ENCODE data around the gene WASHC2A. TPM values are rescaled to one million over a fixed set of nuclear protein-coding genes. Genes with fewer than 3 reads are reported as not detected.
"Not testable (repeated sequence)": the region's sequence is repeated elsewhere in the genome, so short reads cannot be mapped to it uniquely, and the experiment has no call there.

The WASHC2A gene
- total RNA-seq, 1 donor from 2014 or later, result 24.0 TPM

DNA sequence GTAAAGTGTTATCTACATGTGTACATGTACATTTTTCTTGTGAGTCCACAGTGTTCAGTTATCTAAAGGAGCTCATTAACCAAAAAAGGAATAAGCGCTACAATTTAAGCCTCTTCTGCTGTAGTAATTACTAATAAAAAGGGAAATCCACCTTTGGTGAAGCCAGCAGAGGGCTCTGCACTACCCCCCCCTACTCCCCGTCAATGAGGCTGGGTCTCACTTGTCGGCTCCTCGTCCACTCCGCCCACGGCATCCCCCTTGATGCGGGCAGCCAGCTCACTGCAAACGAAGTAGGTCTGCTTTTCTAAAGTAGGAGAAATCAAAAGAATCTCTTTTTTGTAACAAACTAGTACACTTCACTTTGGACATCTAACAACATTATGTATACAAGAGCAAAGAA is 4.7 kb upstream of the WASHC2A start:
- Histone ChIP-seq H3K4me3 (ENCODE audit: low read length in 3 of 3) (no peak overlapping the region), H3K9me3 (ENCODE audit: control insufficient read depth in 3 of 3, low read length in 3 of 3) (no peaks in the 10 kb centered on the region), H3K27me3 (ENCODE audit: control insufficient read depth in 3 of 3, insufficient read depth in 3 of 3, low read length in 3 of 3) (no peaks in the 10 kb centered on the region), H3K4me1 (ENCODE audit: control insufficient read depth in 3 of 3, insufficient read depth in 3 of 3, low read length in 3 of 3) (no peaks in the 10 kb centered on the region), H3K36me3 (ENCODE audit: control insufficient read depth in 3 of 3, insufficient read depth in 3 of 3, low read length in 3 of 3) (no peaks in the 10 kb centered on the region), H3K9ac (ENCODE audit: low read depth in 1 of 3, low read length in 3 of 3) (no peak overlapping the region), H3K27ac (ENCODE audit: low read depth, low read length) (no peak overlapping the region)

DNA sequence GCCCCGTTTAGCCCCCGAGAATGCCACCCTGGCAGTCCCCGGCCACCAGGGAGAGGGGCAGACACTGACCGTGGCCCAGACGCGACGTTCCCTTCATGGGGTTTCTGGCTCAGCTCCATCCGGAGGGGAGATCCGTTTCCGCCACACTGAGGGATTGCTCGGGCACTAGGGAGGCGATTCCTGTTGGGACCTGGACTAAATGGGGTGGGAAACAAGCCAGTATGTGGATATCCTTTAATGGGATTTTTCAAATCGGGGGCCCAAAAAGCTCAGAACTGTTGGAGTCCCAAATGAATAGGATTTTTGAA is 552 bp downstream of the WASHC2A start:
- peak overlapping the region in 2 of 3 donors; percentile 32 to 82 for H3K9ac ChIP-seq (ENCODE audit: low read depth in 1 of 3, low read length in 3 of 3)
- not testable (repeated sequence) for H3K27ac ChIP-seq (ENCODE audit: low read depth, low read length); H3K4me1 ChIP-seq (ENCODE audit: control insufficient read depth in 3 of 3, insufficient read depth in 3 of 3, low read length in 3 of 3); H3K27me3 ChIP-seq (ENCODE audit: control insufficient read depth in 3 of 3, insufficient read depth in 3 of 3, low read length in 3 of 3); H3K36me3 ChIP-seq (ENCODE audit: control insufficient read depth in 3 of 3, insufficient read depth in 3 of 3, low read length in 3 of 3); H3K9me3 ChIP-seq (ENCODE audit: control insufficient read depth in 3 of 3, low read length in 3 of 3)
- peak overlapping the region; percentile 43 to 84 (median 76) for H3K4me3 ChIP-seq (ENCODE audit: low read length in 3 of 3)

DNA sequence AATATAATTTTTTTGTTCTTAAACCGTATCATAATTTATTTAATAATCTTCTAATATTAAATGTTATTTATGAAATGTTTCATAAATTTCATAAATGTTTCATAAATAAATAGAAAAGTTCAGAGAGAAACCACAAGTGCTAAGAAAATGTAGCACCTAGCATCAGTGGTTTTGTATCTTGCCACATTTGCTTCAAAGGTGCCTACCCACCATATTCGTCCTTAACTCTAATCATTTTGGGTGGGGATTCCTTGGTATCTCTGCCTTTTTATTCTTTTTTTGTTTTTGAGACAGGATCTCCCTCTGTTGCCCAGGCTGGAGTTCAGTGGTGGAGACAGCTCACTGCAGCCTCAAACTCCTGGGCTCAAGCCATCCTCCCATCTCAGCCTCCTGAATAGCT is 7.4 kb downstream of the WASHC2A start:
- H3K36me3 ChIP-seq (ENCODE audit: control insufficient read depth in 3 of 3, insufficient read depth in 3 of 3, low read length in 3 of 3); H3K27me3 ChIP-seq (ENCODE audit: control insufficient read depth in 3 of 3, insufficient read depth in 3 of 3, low read length in 3 of 3); H3K4me1 ChIP-seq (ENCODE audit: control insufficient read depth in 3 of 3, insufficient read depth in 3 of 3, low read length in 3 of 3); H3K4me3 ChIP-seq (ENCODE audit: low read length in 3 of 3); H3K9me3 ChIP-seq (ENCODE audit: control insufficient read depth in 3 of 3, low read length in 3 of 3); H3K9ac ChIP-seq (ENCODE audit: low read depth in 1 of 3, low read length in 3 of 3); H3K27ac ChIP-seq (ENCODE audit: low read depth, low read length): not testable (repeated sequence)

DNA sequence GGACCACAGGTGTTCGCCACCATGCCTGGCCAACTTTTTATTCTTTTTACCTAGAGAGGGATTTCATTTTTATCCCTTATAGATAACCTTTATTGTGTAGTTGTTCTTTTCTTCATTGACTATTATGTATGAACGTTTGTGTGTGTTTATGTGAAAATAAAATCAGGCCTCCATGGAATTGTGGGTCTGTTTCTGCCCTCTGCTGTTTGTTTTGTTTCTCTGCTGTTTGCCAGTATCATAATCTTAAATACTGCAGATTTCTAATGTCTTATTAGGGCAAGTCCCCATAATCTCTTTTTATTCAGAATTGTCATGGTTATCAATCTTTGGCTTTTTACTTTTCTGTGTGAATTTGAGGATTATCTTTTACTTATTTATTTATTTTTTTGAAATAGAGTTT is 7.8 kb downstream of the WASHC2A start:
- H3K4me1 ChIP-seq (ENCODE audit: control insufficient read depth in 3 of 3, insufficient read depth in 3 of 3, low read length in 3 of 3); H3K27ac ChIP-seq (ENCODE audit: low read depth, low read length); H3K9ac ChIP-seq (ENCODE audit: low read depth in 1 of 3, low read length in 3 of 3); H3K36me3 ChIP-seq (ENCODE audit: control insufficient read depth in 3 of 3, insufficient read depth in 3 of 3, low read length in 3 of 3); H3K9me3 ChIP-seq (ENCODE audit: control insufficient read depth in 3 of 3, low read length in 3 of 3); H3K27me3 ChIP-seq (ENCODE audit: control insufficient read depth in 3 of 3, insufficient read depth in 3 of 3, low read length in 3 of 3); H3K4me3 ChIP-seq (ENCODE audit: low read length in 3 of 3): not testable (repeated sequence)

DNA sequence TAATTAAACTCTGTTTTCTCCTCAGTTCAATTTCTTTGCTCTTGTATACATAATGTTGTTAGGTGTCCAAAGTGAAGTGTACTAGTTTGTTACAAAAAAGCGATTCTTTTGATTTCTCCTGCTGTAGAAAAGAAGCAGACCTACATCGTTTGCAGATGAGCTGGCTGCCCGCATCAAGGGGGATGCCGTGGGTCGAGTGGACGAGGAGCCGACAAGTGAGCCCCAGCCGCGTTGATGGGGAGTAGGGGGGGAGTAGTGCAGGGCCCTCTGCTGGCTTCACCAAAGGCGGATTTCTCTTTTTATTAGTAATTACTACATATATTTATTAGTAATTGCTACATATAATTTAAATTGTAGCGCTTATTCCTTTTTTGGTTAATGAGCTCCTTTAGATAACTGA is 23.6 kb downstream of the WASHC2A start:
- H3K9ac ChIP-seq (ENCODE audit: low read depth in 1 of 3, low read length in 3 of 3); H3K4me3 ChIP-seq (ENCODE audit: low read length in 3 of 3); H3K27ac ChIP-seq (ENCODE audit: low read depth, low read length); H3K36me3 ChIP-seq (ENCODE audit: control insufficient read depth in 3 of 3, insufficient read depth in 3 of 3, low read length in 3 of 3); H3K27me3 ChIP-seq (ENCODE audit: control insufficient read depth in 3 of 3, insufficient read depth in 3 of 3, low read length in 3 of 3); H3K9me3 ChIP-seq (ENCODE audit: control insufficient read depth in 3 of 3, low read length in 3 of 3); H3K4me1 ChIP-seq (ENCODE audit: control insufficient read depth in 3 of 3, insufficient read depth in 3 of 3, low read length in 3 of 3): not testable (repeated sequence)

DNA sequence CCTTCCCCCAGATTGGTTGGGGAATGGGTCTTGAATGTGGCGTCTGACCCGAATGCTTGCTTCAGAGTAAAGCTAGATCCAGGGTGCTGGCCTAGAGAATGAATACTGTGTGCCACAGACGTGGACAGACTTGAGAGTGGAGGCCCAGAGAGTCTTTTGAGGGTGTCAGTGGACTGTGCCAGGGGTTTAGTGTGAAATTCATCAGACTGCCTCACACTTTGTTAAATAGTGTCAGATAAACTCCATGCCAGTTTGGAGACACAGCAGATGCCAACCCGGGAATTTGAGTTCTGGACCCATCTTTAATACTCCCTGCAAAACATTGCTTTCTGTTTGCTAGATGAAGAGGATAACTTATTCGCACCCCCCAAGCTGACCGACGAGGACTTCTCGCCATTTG is 25.2 kb downstream of the WASHC2A start:
- not testable (repeated sequence) for H3K4me3 ChIP-seq (ENCODE audit: low read length in 3 of 3); H3K36me3 ChIP-seq (ENCODE audit: control insufficient read depth in 3 of 3, insufficient read depth in 3 of 3, low read length in 3 of 3); H3K9ac ChIP-seq (ENCODE audit: low read depth in 1 of 3, low read length in 3 of 3); H3K27me3 ChIP-seq (ENCODE audit: control insufficient read depth in 3 of 3, insufficient read depth in 3 of 3, low read length in 3 of 3); H3K27ac ChIP-seq (ENCODE audit: low read depth, low read length); H3K4me1 ChIP-seq (ENCODE audit: control insufficient read depth in 3 of 3, insufficient read depth in 3 of 3, low read length in 3 of 3); H3K9me3 ChIP-seq (ENCODE audit: control insufficient read depth in 3 of 3, low read length in 3 of 3)

DNA sequence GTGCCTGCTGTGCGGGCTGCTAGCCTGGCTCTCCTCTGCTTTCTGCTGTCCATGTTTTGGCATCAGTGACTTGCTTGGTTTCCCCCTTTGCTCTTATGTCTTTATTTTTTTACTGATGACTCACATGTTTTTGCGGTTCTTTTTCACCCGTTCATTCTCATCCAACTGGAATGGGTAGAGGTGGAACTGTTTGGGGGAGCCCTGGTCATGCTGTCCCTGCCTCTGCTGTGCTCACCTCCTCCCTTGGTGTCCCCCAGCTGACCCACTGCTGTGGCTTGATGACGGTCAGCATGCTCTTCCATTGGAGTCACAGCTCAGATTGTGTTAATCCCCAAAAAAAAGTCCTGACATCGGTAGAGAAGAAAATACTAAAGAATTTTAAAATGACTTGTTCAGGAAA is 26.9 kb downstream of the WASHC2A start:
- not testable (repeated sequence) for H3K9me3 ChIP-seq (ENCODE audit: control insufficient read depth in 3 of 3, low read length in 3 of 3); H3K4me3 ChIP-seq (ENCODE audit: low read length in 3 of 3); H3K36me3 ChIP-seq (ENCODE audit: control insufficient read depth in 3 of 3, insufficient read depth in 3 of 3, low read length in 3 of 3); H3K27me3 ChIP-seq (ENCODE audit: control insufficient read depth in 3 of 3, insufficient read depth in 3 of 3, low read length in 3 of 3); H3K27ac ChIP-seq (ENCODE audit: low read depth, low read length); H3K4me1 ChIP-seq (ENCODE audit: control insufficient read depth in 3 of 3, insufficient read depth in 3 of 3, low read length in 3 of 3); H3K9ac ChIP-seq (ENCODE audit: low read depth in 1 of 3, low read length in 3 of 3)

DNA sequence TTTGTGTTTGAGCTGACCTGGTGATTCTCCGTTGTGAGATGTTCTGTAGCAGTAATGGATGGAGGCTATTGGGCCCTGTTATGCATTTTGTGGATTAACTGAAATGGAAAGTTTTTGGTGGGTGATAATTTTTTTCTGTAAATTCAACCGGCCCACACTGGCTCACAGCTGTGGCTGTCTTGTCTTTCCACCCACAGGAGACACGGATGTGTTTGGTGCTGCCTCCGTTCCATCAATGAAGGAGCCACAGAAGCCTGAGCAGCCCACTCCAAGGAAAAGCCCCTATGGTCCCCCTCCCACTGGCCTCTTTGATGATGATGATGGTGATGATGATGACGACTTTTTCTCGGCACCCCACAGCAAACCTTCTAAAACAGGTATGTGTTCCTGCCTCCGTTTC is 27.6 kb downstream of the WASHC2A start:
- not testable (repeated sequence) for H3K27me3 ChIP-seq (ENCODE audit: control insufficient read depth in 3 of 3, insufficient read depth in 3 of 3, low read length in 3 of 3); H3K4me3 ChIP-seq (ENCODE audit: low read length in 3 of 3); H3K9me3 ChIP-seq (ENCODE audit: control insufficient read depth in 3 of 3, low read length in 3 of 3); H3K27ac ChIP-seq (ENCODE audit: low read depth, low read length); H3K4me1 ChIP-seq (ENCODE audit: control insufficient read depth in 3 of 3, insufficient read depth in 3 of 3, low read length in 3 of 3); H3K9ac ChIP-seq (ENCODE audit: low read depth in 1 of 3, low read length in 3 of 3); H3K36me3 ChIP-seq (ENCODE audit: control insufficient read depth in 3 of 3, insufficient read depth in 3 of 3, low read length in 3 of 3)

DNA sequence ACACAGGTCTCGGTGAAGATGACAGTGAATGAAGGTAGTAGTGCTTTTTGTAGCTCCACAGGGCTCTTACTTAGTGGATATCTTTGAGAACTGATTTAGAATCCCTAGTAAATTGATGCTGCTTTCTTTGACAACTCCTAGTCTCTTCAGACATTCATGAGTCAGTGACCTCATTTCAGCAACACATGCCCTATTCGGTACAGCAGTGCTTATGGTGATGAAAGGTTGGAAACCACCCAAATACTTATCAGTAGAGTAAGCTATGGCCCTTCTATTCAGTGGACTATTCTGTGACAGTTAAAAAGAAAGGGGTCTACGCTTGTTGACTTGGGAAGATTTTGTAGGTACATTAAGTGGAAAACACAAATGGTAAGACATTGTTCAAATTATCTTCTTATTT is 29.0 kb downstream of the WASHC2A start:
- H3K36me3 ChIP-seq (ENCODE audit: control insufficient read depth in 3 of 3, insufficient read depth in 3 of 3, low read length in 3 of 3), result peaks cover 7 to 12% (median 9%) of the 10 kb centered on the region in 3 donors

DNA sequence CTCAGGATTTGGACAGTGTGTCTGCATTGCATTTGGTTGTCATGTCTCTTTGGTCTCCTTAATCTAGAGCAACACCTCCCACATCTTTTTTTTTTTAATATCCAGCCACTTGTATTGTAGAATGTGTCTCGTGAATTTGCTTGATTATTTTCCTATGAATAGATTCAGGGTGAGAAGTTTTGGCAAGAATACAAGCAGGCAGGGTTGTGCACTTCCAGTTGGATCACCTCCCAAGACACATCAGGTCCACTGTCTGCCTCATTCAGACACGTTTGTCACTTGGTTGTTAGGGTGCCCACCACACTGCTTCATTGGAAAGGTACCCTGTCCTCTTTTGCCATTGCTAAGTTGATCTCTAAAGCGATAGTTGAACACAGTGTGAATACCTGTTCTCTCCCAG is 30.9 kb downstream of the WASHC2A start:
- H3K27ac ChIP-seq (ENCODE audit: low read depth, low read length); H3K27me3 ChIP-seq (ENCODE audit: control insufficient read depth in 3 of 3, insufficient read depth in 3 of 3, low read length in 3 of 3); H3K4me1 ChIP-seq (ENCODE audit: control insufficient read depth in 3 of 3, insufficient read depth in 3 of 3, low read length in 3 of 3); H3K9me3 ChIP-seq (ENCODE audit: control insufficient read depth in 3 of 3, low read length in 3 of 3); H3K9ac ChIP-seq (ENCODE audit: low read depth in 1 of 3, low read length in 3 of 3); H3K4me3 ChIP-seq (ENCODE audit: low read length in 3 of 3): not testable (repeated sequence)
- H3K36me3 ChIP-seq (ENCODE audit: control insufficient read depth in 3 of 3, insufficient read depth in 3 of 3, low read length in 3 of 3), result peaks cover 9 to 10% (median 9%) of the 10 kb centered on the region in 3 donors

More for the DNA sequence above, 29.0 kb downstream of the WASHC2A start:
- not testable (repeated sequence) for H3K4me1 ChIP-seq (ENCODE audit: control insufficient read depth in 3 of 3, insufficient read depth in 3 of 3, low read length in 3 of 3); H3K27me3 ChIP-seq (ENCODE audit: control insufficient read depth in 3 of 3, insufficient read depth in 3 of 3, low read length in 3 of 3); H3K9me3 ChIP-seq (ENCODE audit: control insufficient read depth in 3 of 3, low read length in 3 of 3); H3K27ac ChIP-seq (ENCODE audit: low read depth, low read length); H3K9ac ChIP-seq (ENCODE audit: low read depth in 1 of 3, low read length in 3 of 3); H3K4me3 ChIP-seq (ENCODE audit: low read length in 3 of 3)

DNA sequence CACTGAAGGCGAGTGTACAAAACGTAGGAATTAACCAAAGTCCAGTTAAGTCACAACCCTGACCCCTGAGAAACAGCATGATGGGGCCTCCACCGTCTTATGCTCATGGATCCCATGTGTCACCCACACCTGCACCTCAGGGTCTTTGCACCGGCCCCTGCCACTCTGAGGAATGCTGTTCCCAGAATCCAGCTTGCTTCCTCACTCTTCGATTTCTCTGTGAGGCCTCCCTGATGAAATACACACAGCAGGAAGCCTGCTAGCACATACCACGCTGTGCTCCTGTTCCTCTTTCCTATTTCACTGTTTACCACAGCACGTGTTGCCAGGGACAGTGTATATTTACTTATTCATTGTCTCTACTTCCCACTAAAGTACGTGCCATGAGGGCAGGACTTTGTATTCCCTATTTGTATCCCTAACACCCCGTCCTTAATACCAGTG is 33.4 kb downstream of the WASHC2A start:
- not testable (repeated sequence) for H3K27me3 ChIP-seq (ENCODE audit: control insufficient read depth in 3 of 3, insufficient read depth in 3 of 3, low read length in 3 of 3); H3K36me3 ChIP-seq (ENCODE audit: control insufficient read depth in 3 of 3, insufficient read depth in 3 of 3, low read length in 3 of 3); H3K27ac ChIP-seq (ENCODE audit: low read depth, low read length); H3K4me3 ChIP-seq (ENCODE audit: low read length in 3 of 3); H3K4me1 ChIP-seq (ENCODE audit: control insufficient read depth in 3 of 3, insufficient read depth in 3 of 3, low read length in 3 of 3); H3K9me3 ChIP-seq (ENCODE audit: control insufficient read depth in 3 of 3, low read length in 3 of 3); H3K9ac ChIP-seq (ENCODE audit: low read depth in 1 of 3, low read length in 3 of 3)
